Measurements from ENCODE around the gene NCSTN. TPM values are rescaled to one million over a fixed set of nuclear protein-coding genes. Genes with fewer than 3 reads are reported as not detected.
"Not testable (repeated sequence)": the region's sequence is repeated elsewhere in the genome, so short reads cannot be mapped to it uniquely, and the experiment has no call there.

The NCSTN gene
- total RNA-seq, 3 donors from 2014 or later = 70.4 to 104 (median 95.8) TPM

GRCh38 chr1:160373696-160374095, 30.5 kb downstream of the NCSTN start:
- Histone ChIP-seq H3K9me3 (no peaks in the 10 kb centered on the region), H3K4me3 (no peak overlapping the region), H3K4me1 (ENCODE audit: low read depth) (no peaks in the 10 kb centered on the region), H3K36me3 (ENCODE audit: low read depth) (no peaks in the 10 kb centered on the region)
- intact Hi-C loops (cut with DNase I, micrococcal nuclease) = no loop called here
- DNase-seq (no peak), ATAC-seq (no peak)
- no peak for TF ChIP-seq CTCF (IDR thresholded peaks at IDR 0.05)

GRCh38 chr1:160374306-160375110, 31.3 kb downstream of the NCSTN start:
- TF ChIP-seq CTCF (IDR thresholded peaks at IDR 0.05) = no peak
- ATAC-seq = no peak
- Histone ChIP-seq H3K36me3 (ENCODE audit: low read depth) (no peaks in the 10 kb centered on the region), H3K4me3 (no peak overlapping the region), H3K4me1 (ENCODE audit: low read depth) (no peaks in the 10 kb centered on the region), H3K9me3 (no peaks in the 10 kb centered on the region)
- no peak for DNase-seq
- intact Hi-C loops (cut with DNase I, micrococcal nuclease) = no loop called here

- intact Hi-C loops (cut with DNase I, micrococcal nuclease) = no loop called here
- Histone ChIP-seq H3K4me3 (no peak overlapping the region), H3K4me1 (ENCODE audit: low read depth) (no peaks in the 10 kb centered on the region), H3K36me3 (ENCODE audit: low read depth) (no peaks in the 10 kb centered on the region), H3K9me3 (no peaks in the 10 kb centered on the region)
- no peak for TF ChIP-seq CTCF (IDR thresholded peaks at IDR 0.05)
- ATAC-seq = peak; percentile 11
- no peak for DNase-seq
These were observed 32.8 kb downstream of the NCSTN start for GRCh38 chr1:160375788-160376524.

- Histone ChIP-seq H3K9me3 (no peaks in the 10 kb centered on the region), H3K36me3 (ENCODE audit: low read depth) (no peaks in the 10 kb centered on the region), H3K4me3 (no peak overlapping the region), H3K4me1 (ENCODE audit: low read depth) (no peaks in the 10 kb centered on the region)
- ATAC-seq (peak; percentile 79), DNase-seq (peak in 1 of 3 donors; percentile 44)
- TF ChIP-seq CTCF (IDR thresholded peaks at IDR 0.05) = peak; percentile 63
- intact Hi-C loops (cut with DNase I, micrococcal nuclease) = no loop called here
These were observed 33.4 kb downstream of the NCSTN start for GRCh38 chr1:160376525-160377131.

GRCh38 chr1:160377585-160378206, 34.5 kb downstream of the NCSTN start:
- intact Hi-C loops (cut with DNase I, micrococcal nuclease) = no loop called here
- H3K9me3 ChIP-seq = no peaks in the 10 kb centered on the region
- H3K4me3 ChIP-seq = no peak overlapping the region
- no peaks in the 10 kb centered on the region for H3K36me3 ChIP-seq (ENCODE audit: low read depth)
- TF ChIP-seq CTCF (IDR thresholded peaks at IDR 0.05) = no peak
- ATAC-seq (no peak), DNase-seq (no peak)
- H3K4me1 ChIP-seq (ENCODE audit: low read depth) = no peaks in the 10 kb centered on the region

- H3K36me3 ChIP-seq (ENCODE audit: low read depth); H3K4me3 ChIP-seq; ATAC-seq; DNase-seq; H3K9me3 ChIP-seq; intact Hi-C loops (cut with DNase I, micrococcal nuclease); H3K4me1 ChIP-seq (ENCODE audit: low read depth): not testable (repeated sequence)
These were observed 41.6 kb downstream of the NCSTN start for GRCh38 chr1:160384812-160385211.

GRCh38 chr1:160388406-160388805, 45.2 kb downstream of the NCSTN start:
- H3K4me3 ChIP-seq; H3K9me3 ChIP-seq; H3K36me3 ChIP-seq (ENCODE audit: low read depth); ATAC-seq; H3K4me1 ChIP-seq (ENCODE audit: low read depth); DNase-seq; intact Hi-C loops (cut with DNase I, micrococcal nuclease): not testable (repeated sequence)
